ENCODE results near the gene SLC12A4.

- TF ChIP-seq, protein P1, sequence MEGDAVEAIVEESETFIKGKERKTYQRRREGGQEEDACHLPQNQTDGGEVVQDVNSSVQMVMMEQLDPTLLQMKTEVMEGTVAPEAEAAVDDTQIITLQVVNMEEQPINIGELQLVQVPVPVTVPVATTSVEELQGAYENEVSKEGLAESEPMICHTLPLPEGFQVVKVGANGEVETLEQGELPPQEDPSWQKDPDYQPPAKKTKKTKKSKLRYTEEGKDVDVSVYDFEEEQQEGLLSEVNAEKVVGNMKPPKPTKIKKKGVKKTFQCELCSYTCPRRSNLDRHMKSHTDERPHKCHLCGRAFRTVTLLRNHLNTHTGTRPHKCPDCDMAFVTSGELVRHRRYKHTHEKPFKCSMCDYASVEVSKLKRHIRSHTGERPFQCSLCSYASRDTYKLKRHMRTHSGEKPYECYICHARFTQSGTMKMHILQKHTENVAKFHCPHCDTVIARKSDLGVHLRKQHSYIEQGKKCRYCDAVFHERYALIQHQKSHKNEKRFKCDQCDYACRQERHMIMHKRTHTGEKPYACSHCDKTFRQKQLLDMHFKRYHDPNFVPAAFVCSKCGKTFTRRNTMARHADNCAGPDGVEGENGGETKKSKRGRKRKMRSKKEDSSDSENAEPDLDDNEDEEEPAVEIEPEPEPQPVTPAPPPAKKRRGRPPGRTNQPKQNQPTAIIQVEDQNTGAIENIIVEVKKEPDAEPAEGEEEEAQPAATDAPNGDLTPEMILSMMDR (IDR thresholded peaks at IDR 0.05; ENCODE audit: insufficient read depth, low read length, poor library complexity, severe bottlenecking): no peak
- no peak for TF ChIP-seq EZH2phosphoT487 (conservative IDR thresholded peaks at IDR 0.05; ENCODE audit: low read length)
Observed at GRCh38 chr16:67977469-67978227, 9.2 kb upstream of the SLC12A4 start.

Measured in SU-DHL-6 (cell line).